Hepatocyte (in vitro differentiated cells): ENCODE data around the gene ARHGAP6.

Source experiments
- EZH2 ChIP-seq: fragments of 200-600 bp; sonication (generic); IDR thresholded peaks from 2 replicates; pipeline ENCODE4 v1.6.1; 2016; ENCODE audit warnings: antibody characterized with exemption, mild to moderate bottlenecking, borderline replicate concordance
- EZH2phosphoT487 ChIP-seq: fragments of 200-600 bp; sonication (generic); IDR thresholded peaks from one replicate; pipeline ENCODE4 v1.6.1; 2018; ENCODE audit warnings: antibody characterized with exemption, mild to moderate bottlenecking, low read depth, moderate library complexity; ENCODE audit not compliant: unreplicated experiment, severe bottlenecking
- TF ChIP-seq, protein P1 (sequence below): fragments of 200-600 bp; sonication (generic); IDR thresholded peaks from 2 replicates; pipeline ENCODE4 v1.5.1; 2016; ENCODE audit warnings: antibody characterized with exemption, mild to moderate bottlenecking; ENCODE audit not compliant: poor library complexity

- TF ChIP-seq, protein P1, sequence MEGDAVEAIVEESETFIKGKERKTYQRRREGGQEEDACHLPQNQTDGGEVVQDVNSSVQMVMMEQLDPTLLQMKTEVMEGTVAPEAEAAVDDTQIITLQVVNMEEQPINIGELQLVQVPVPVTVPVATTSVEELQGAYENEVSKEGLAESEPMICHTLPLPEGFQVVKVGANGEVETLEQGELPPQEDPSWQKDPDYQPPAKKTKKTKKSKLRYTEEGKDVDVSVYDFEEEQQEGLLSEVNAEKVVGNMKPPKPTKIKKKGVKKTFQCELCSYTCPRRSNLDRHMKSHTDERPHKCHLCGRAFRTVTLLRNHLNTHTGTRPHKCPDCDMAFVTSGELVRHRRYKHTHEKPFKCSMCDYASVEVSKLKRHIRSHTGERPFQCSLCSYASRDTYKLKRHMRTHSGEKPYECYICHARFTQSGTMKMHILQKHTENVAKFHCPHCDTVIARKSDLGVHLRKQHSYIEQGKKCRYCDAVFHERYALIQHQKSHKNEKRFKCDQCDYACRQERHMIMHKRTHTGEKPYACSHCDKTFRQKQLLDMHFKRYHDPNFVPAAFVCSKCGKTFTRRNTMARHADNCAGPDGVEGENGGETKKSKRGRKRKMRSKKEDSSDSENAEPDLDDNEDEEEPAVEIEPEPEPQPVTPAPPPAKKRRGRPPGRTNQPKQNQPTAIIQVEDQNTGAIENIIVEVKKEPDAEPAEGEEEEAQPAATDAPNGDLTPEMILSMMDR = no peak
- TF ChIP-seq EZH2phosphoT487 (no peak), EZH2 (no peak)
These were observed 98.9 kb downstream of the ARHGAP6 start for GRCh38 chrX:11566789-11567188.
